HG02870 (cell line): ENCODE measurements around the gene MAP4.

Experiments
- ATAC-seq: cut with Tn5 transposase; IDR thresholded peaks from one replicate; pipeline ENCODE4 v1.9.1; 2021; ENCODE audit warnings: mild to moderate bottlenecking, moderate library complexity; ENCODE audit not compliant: unreplicated experiment

MAP4 gene

DNA sequence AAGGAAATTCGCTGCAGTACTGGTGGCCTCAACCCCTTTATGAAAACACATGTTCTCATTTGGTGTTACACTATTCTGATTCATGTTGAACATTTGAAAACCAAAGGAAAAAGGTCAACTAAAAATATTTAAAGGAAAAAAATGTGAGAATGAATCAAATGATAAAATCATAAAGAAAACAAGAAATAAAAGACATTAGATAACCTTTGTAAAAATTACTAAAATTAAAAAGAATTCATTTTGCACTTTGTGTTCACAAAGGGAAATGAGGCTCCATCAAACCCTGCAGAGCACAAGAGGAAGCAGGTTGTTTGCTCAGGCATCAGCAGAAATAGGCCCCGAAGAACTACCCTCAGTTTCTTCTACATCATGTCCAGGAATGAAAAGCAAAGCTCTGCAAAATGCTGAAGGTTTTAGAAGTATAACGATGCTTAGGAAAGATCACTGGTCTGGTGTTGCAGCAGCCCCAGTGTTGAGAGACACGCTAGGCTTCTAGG is 41.2 kb downstream of the MAP4 start:
- ATAC-seq = no peak

DNA sequence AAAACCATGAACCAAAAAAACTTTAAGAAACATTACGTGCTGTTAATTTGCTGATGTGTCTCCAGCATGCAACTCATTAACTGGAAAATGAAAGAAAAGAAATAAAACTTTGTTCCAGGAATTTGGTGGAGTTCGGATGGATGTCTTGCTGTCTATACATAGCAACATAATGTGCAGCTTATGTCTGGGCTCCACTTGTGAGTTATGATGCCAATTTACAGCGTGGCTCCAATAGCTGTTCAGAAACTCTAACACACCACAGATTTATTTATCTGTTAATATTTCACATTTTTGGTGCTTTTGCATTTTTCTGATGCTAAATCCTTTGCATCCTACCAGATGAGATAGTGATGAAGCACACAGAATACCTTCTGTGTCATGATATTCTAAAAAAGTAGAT is 45.1 kb downstream of the MAP4 start:
- no peak for ATAC-seq

DNA sequence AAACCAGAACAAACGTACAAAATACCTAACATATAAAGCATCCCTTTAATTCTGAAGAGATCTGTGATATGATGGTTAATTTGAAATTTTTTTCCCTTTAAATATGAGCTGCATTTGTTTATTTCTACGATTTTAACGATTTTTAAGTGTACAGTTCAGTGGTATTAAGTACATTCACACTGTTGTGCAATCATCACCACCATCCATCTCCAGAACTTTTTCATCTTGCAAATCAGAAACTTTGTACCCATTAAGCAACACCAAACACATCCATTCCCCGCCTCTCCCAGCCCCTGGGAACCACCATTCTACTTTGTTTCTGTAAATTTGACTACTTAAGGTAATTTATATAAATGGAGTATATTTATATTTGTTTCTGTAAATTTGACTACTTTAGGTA is 51.5 kb downstream of the MAP4 start:
- no peak for ATAC-seq

DNA sequence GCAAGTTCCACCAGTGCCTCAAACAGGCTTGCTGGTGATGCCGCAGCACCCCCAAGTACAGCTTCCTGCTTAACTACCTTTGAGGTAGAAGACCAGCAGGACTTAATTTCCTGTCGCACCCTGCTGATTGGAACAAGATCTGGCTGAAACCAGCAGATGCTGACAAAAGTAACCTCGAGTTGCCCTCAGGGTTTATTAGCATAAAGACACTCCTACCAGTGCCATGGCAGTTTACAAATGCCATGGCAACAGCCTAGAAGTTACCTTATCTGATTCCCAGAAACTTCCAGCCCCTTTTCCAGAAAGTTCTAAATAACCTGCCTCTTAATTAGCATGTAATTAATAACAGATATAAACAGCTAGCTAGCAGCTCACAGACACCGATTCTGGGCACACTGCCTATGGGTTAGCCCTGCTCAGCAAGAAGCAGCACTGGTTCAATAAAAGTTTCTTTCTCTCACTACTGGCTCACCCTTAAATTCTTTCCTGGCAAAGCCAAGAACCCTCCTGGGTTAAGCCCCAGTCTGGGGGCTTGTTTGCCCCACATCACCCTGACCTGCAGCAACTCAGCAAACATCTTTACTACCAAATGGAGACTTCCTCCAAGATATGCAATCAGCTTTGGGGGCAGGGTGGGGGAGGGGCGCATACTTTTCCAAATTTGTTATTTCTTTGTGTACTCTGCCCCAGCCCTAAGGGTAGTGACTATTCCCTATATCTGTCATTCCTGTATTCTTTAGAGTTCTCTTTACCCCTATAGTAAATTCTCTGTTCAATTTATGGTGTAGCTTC is 54.2 kb downstream of the MAP4 start:
- ATAC-seq = no peak

DNA sequence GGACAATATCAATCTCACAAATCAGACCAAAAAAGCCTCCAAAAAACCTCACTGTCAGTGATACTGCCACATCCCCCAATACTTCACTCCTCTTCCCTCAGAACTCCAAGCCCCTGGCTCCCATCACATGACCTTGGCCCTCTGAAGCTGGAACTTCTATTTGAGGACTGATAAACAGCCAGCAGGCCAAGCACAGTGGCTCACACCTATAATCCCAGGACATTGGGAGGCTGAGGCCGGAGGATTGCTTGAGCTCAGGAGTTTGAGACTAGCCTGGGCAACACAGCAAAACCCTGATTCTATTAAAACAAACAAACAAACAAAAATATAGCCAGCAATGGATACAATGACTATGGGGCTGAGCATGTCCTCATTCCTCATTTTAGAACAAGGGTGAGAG is 55.2 kb downstream of the MAP4 start:
- ATAC-seq = no peak

DNA sequence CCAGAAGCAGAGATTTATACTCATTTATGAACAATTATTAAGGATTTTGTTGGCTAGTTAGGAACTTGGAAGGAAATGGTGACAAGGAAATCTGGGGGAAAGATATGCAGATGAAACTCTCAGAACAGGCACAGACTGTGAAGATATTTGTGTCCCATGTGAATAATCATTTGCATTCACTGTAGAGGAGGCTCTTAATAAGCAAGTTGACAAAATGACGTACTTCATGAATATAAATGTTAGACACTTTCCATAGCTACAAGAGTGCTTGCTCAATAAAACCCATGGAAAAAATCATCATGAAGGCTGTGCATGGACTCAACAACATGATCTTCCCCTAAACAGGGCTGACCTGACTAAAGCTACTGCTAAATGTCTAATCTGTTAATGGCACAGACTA is 59.7 kb downstream of the MAP4 start:
- no peak for ATAC-seq

DNA sequence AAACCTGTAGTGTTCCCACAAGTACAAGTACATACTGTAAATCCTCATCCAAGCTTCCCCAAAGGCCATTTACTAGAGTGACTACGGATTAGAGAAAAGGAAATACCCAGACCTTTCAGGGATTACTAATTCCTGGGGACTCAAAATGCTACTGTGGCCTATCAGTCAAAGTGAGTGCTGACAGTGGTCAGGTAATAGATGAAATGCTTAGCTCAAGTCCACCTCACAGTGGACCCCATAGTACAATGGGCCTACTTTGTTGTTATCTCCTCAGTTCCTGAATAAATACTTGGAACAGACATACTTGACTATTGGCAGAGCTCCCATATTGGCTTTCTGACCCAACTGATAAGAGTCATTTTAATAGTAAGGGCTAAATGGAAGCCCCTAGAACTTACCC is 61.6 kb downstream of the MAP4 start:
- no peak for ATAC-seq

DNA sequence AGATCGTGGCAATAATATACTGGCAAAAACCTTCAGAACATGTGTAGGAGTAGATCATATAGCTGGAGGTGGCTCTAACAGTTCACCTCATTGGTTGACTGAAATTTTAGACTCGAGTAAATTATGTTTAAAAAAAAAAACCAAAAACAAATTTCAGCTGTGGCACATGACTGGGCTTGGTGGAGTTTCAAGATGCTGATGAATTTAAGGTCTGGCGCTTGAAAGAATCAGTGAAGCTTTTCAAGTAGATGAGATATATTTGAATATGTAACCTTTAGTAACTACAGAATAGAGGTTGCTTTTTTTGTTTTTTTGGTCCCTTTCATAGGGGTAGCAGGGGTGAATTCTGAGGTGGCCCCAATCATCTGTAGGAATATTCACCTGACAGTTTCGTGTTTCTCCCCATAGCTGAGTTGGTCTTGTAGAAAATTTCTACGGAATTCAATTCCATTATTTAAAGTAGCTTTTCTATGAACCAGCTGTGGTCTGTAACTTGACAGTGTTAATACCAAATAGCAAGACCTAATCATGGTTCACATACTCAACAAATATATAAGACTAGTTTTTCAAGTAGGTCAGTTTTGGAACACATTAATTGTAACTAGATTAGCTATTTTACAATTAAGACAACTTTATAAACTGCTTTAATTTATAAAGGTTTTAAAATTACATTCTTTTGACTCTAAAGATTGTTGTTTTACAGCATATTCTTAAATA is 65.6 kb downstream of the MAP4 start:
- no peak for ATAC-seq

DNA sequence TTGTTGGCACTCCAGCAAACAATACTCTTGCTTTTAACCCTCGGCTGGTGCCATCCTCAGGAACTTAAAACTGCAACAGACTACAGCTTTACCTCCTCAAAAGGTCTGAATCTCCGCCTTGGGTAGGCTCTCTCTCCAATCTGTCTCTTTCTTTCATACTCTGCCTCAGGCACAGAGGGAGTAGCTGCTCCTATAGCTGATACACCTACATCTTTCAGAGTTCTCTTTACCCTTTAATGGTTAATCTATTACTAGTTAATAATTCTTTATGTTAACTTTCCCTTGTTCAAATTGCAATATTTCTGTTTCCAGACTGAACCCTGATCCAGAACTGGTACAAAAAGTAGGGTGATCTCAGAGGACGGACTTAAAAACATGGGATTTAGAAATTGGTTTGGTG is 66.2 kb downstream of the MAP4 start:
- no peak for ATAC-seq

DNA sequence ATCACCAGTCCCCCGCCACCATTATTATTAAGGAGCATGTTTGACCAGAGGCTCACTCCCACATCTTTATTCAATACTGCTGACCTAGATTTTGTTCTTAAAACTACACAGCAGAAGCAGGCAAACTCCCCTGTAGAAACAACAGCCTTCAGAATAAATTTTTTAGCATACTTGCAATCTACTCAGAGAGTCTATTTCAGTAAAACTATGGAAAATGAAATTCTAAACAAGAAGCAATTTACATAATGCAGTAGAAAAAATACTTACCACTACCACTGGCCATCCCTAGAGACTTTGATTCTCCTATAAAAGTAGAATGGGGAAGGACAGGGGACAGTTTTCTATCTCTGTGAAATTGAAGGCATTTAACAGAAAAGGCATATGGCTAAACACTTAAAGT is 76.0 kb downstream of the MAP4 start:
- no peak for ATAC-seq

DNA sequence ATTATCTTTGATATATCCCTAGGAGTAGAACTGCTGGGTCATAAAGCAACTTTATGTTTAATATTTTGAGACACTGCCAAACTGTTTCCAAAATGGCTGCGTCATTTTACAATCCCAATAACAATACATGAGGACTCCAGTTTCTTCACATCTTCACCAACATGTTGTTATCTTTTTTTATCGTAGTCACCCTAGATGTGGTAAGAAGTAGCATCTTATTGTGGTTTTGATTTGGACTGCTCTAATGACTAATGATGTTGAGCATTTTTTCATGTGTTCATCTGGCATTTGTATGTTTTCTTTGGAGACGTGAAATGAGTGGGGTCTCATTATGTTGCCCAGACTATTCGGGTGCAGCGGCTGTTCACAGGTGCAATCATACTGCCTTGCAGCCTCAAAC is 83.8 kb downstream of the MAP4 start:
- no peak for ATAC-seq

DNA sequence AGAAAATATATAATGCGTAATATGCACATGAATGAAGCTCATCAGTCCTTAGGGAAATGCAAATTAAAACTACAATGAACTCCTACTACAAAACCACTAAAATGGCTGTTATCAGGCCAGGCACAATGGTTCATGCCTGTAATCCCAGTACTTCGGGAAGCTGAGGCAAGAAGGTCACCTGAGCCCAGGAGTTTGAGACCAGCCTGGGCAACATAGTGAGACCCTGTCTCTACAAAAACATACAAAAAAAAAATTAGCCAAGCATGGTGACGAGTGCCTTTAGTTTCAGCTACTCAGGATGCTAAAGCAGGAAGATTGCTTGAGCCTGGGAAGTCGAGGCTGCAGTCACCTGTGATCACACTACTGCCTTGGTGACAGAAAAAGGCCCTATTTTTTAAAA is 85.2 kb downstream of the MAP4 start:
- no peak for ATAC-seq

DNA sequence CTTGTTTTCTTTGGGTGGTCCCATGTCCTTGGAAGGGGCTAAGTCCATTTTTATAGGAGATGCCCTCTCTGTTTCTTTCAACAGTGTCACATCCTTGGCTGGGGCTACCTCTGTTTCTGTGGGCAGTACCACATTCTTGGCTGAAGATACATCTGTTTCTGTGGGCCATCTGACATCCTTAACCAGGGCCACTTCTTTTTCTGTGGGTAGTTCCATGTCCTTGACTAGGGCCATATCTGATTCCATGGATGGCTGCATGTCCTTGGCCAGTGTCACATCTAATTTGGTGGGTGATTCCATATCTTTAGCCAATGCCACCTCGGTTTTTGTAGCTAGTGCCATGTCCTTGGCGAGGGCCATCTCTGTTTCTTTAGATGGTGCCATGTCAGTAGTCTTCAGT is 99.5 kb downstream of the MAP4 start:
- no peak for ATAC-seq

DNA sequence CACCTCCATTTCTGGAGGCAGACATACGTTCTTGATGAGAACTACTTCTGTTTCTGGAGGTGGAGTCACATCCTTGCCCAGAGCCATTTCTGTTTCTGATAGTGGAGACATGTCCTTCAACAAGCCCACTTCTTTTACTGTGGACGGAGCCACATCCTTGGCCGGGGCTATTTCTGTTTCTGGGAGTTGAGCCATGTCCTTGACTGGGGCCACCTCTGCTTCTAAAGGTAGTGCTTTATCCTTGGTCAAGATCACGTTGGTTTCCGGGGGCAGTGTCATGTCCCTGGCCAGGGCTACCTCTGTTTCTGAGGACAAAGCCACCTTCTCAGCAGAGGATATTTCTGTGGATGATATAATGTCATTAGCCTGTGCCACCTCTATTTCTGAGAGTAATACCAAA is 100.0 kb downstream of the MAP4 start:
- no peak for ATAC-seq

DNA sequence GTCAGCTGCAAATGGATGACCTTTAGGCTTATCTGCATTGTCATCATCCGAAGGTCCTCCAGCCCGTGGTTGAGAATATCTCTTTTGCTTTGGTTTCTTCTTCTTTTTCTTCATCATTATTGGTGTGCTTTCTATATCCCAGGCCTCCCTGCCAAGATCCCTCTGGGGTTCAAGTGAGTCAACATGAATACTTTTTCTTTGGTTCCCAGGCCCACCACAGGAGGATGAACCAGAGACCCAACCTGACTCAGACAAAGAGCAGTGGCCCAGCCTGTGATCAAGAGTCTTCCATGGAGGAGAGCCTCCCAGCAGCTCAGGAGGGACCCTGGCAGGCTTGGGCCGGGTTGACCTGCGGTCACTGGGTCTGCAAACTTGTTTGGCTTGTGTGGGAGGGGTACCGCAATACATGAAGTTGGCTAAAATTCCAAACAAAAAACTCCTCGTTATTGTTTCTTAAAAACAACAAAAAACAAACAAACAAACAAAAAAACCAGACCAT is 104.2 kb downstream of the MAP4 start:
- ATAC-seq = no peak

DNA sequence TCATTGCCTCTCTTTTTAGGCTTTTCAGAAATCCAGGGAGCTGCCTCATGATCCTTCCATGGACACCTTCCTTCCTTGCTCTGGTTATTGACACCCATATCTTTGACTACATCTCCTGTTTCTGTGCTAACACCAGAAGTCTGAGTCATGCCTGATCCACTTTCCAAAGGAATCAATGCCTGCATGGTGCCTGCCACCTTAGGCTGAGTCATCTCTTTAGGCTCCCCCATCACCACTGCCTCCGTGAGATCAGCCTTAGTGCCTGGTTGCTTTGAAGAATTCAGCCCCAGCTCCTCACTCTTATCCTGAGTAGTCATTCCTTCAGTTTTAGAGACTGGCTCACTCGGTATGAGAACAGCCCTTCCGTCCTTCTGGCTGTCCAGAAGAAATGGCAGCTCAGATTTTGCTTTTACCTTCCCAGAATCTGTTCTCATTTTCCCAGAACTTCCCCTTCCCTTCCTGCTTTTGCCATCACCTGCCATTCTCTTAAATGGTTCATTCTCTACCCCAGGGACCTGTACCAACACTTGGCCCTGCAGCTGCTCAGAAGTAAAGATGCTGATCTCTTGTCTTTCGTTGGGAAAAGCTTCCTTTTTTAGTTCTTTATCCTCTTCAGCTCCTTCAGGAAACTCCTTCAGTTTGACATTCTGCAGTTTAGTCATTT is 105.3 kb downstream of the MAP4 start:
- ATAC-seq = no peak

DNA sequence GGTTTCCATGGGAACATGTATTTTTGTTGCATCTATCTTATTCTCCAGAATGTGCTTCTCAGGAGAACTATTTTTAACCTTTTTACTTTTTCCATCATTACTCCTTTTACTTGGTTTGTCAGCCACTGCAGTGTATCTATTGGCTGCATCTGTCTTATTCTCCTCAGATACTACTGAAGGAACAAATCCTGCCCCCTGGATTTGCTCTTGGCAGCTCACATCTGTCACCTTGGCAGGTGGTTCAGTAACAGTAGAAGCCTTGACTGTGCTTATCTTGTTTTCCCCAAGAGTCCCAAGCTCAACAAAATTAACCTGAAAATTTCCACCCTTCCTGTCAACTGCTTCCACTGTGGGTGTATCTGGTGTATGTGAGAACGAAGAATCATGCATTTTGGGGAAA is 106.0 kb downstream of the MAP4 start:
- ATAC-seq = no peak

DNA sequence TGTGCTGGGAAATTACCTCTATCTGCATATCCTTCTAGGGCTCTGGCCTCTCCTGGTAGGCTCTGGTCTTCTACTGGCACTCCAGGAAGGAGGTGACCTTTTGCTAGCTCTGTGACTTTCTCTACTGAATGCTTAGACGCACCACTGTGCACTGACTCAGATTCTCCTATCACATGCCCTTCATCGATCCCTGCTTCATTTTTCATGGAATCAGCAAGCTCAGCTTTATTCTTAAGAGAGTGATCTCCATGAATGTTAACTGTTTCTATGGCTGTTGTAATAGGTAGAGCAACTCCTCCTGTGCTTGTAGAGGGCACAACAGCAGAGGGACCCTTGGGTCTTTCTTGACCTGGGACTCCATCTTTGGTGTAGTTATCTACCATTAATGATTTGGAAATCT is 106.6 kb downstream of the MAP4 start:
- ATAC-seq = no peak

DNA sequence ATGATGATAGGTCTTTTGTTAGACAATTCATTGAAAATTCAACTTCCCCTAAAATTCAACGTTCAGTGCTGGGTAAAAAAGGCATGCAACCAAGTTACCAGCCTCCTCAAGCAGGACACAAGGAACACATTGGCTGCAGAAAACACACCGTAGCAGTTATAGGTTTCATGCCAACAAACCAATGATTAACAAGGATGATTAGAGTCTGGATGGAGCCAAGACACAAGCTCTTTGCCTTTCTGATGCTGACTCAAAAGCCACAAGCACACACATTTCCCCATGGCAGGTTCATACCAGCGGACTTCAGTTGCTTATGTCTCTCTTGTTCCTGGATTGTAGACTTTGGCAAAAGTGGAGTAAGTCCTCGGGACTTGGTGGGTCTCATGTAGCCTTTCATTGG is 107.5 kb downstream of the MAP4 start:
- no peak for ATAC-seq

DNA sequence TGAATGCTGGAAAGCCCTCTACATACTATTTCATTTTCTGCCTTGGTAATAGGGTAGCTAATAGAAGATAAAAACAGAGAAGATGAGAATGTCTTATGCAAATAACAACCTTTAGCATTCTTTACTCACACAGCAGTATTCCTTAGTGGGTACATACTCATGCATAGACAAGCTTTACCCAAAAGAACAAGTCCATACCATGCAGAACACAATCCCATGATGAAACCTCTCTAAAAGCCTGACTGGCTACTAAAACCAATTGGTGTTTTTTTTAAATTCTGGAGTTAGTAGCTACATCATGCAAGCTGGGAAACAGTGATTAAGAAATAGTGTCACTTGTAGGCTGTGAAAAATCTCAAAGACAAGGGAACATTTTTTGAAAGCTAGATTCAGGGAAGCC is 108.4 kb downstream of the MAP4 start:
- no peak for ATAC-seq

DNA sequence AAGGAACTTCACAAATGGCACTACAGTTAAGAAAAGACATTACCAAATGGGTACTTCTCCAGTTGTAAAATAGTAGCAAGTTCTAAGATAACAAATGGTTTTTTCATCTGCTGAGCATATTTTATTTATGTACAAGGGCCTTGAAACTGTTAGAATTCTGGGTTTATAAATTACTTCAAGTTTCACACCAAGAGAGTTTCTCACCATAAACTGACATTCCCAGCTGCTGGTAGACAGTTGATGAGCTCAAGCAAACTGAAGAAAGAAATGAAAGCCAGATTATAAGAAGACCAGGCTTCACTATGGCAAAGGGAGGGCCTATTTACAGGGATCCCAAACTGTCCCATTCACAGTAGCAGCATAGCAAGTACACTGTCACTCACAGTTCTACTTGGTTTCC is 113.5 kb downstream of the MAP4 start:
- no peak for ATAC-seq
